IMR-90 (cell line): ENCODE results near the gene TMEM212. TPM values are rescaled to one million over a fixed set of nuclear protein-coding genes. Genes with fewer than 3 reads are reported as not detected.

Experiments used
- ATAC-seq: fragments of 200-7000 bp; cut with Tn5 transposase; 2 replicates; pipeline ENCODE4 v1.9.1; 2020; ENCODE audit warnings: low read depth, mild to moderate bottlenecking, moderate library complexity
- BruUV-seq: library from RNA; stranded (reverse); fragments of 400-500 nt; replicated peaks from 2 replicates; lab custom pipeline; 2021; lab: Mats Ljungman, UMichigan
- CTCF ChIA-PET: fragments of 300-600 bp; formaldehyde crosslinking; extraction: SDS; loops from one replicate; lab custom pipeline; 2021; ENCODE audit warnings: antibody characterized with exemption; lab: Yijun Ruan, JAX
- POLR2A ChIA-PET: fragments of 300-600 bp; sonication (Branson Sonifier 250); formaldehyde crosslinking; loops from one replicate; lab custom pipeline; 2022; ENCODE audit warnings: antibody characterized with exemption; ENCODE audit not compliant: unreplicated experiment; lab: Charles Lee
- DNase-seq: peaks from one replicate; pipeline ENCODE4 v3.0.0; 2013
- H2AFZ ChIP-seq: replicated peaks from 2 replicates; pipeline ENCODE3; 2013; ENCODE audit warnings: low read length, mild to moderate bottlenecking; ENCODE audit not compliant: poor library complexity
- H2AK5ac ChIP-seq: 2 replicates; pipeline ENCODE4 v1.6.1; 2013; ENCODE audit warnings: low read depth, low read length, inconsistent platforms
- H2AK9ac ChIP-seq: replicated peaks from 2 replicates; pipeline ENCODE3; 2013; ENCODE audit warnings: mild to moderate bottlenecking, low read depth, low read length, moderate library complexity; ENCODE audit not compliant: poor library complexity
- H2BK120ac ChIP-seq: 2 replicates; pipeline ENCODE4 v1.6.1; 2013; ENCODE audit warnings: low read depth, low read length, inconsistent platforms
- H2BK15ac ChIP-seq: 3 replicates; pipeline ENCODE4 v1.6.1; 2013; ENCODE audit warnings: low read depth, low read length, inconsistent platforms
- H2BK20ac ChIP-seq: 2 replicates; pipeline ENCODE4 v1.6.1; 2013; ENCODE audit warnings: low read depth, mild to moderate bottlenecking, inconsistent platforms, low read length, moderate library complexity
- H2BK5ac ChIP-seq: 2 replicates; pipeline ENCODE4 v1.6.1; 2013; ENCODE audit warnings: mild to moderate bottlenecking, low read depth, low read length, inconsistent platforms; ENCODE audit not compliant: poor library complexity, severe bottlenecking
- H3K14ac ChIP-seq: replicated peaks from 2 replicates; pipeline ENCODE4 v1.6.1; 2013; ENCODE audit warnings: low read depth, low read length, inconsistent platforms
- H3K18ac ChIP-seq: 2 replicates; pipeline ENCODE4 v1.6.1; 2013; ENCODE audit warnings: low read depth, low read length, control low read depth
- H3K23ac ChIP-seq: 2 replicates; pipeline ENCODE4 v1.6.1; 2013; ENCODE audit warnings: low read depth, low read length, inconsistent platforms
- H3K27ac ChIP-seq: 2 replicates; pipeline ENCODE4 v1.5.1; 2013; ENCODE audit warnings: mild to moderate bottlenecking, control low read depth, low read length; ENCODE audit not compliant: insufficient read depth
- H3K27me3 ChIP-seq: 2 replicates; pipeline ENCODE4 v1.6.1; 2013; ENCODE audit warnings: low read length; ENCODE audit not compliant: control insufficient read depth, insufficient read depth
- H3K36me3 ChIP-seq: 2 replicates; pipeline ENCODE4 v1.6.1; 2013; ENCODE audit warnings: low read length, mixed read lengths; ENCODE audit not compliant: control insufficient read depth, insufficient read depth
- H3K4ac ChIP-seq: 2 replicates; pipeline ENCODE4 v1.6.1; 2013; ENCODE audit warnings: low read depth, low read length, inconsistent platforms
- H3K4me1 ChIP-seq: 2 replicates; pipeline ENCODE4 v1.6.1; 2013; ENCODE audit warnings: low read length, mixed read lengths; ENCODE audit not compliant: control insufficient read depth, insufficient read depth
- H3K4me2 ChIP-seq: 2 replicates; pipeline ENCODE4 v1.6.1; 2013; ENCODE audit warnings: low read depth, mild to moderate bottlenecking, control low read depth, low read length, moderate library complexity
- H3K4me3 ChIP-seq: 2 replicates; pipeline ENCODE4 v1.5.1; 2013; ENCODE audit warnings: low read depth, mild to moderate bottlenecking, control low read depth, low read length, moderate library complexity; ENCODE audit not compliant: insufficient read depth
- H3K56ac ChIP-seq: 2 replicates; pipeline ENCODE4 v1.6.1; 2013; ENCODE audit warnings: low read length, inconsistent platforms; ENCODE audit not compliant: insufficient read depth; ENCODE audit errors: extremely low read depth
- H3K79me1 ChIP-seq, 2 experiments: 2 replicates each; pipeline ENCODE4 v1.6.1; 2013; ENCODE audit warnings: low read length in 2 of 2, inconsistent platforms in 1 of 2, low read depth in 1 of 2
- H3K9ac ChIP-seq: 2 replicates; pipeline ENCODE4 v1.6.1; 2013; ENCODE audit warnings: low read depth, low read length, control low read depth
- H3K9me1 ChIP-seq: 2 replicates; pipeline ENCODE4 v1.6.1; 2013; ENCODE audit warnings: low read length, inconsistent platforms; ENCODE audit not compliant: insufficient read depth
- H3K9me3 ChIP-seq: 2 replicates; pipeline ENCODE4 v1.6.1; 2013; ENCODE audit warnings: low read length; ENCODE audit not compliant: control insufficient read depth, insufficient read depth
- H4K20me1 ChIP-seq: 2 replicates; pipeline ENCODE4 v1.6.1; 2013; ENCODE audit warnings: low read length, inconsistent platforms; ENCODE audit not compliant: insufficient read depth
- H4K5ac ChIP-seq: 2 replicates; pipeline ENCODE4 v1.6.1; 2013; ENCODE audit warnings: mild to moderate bottlenecking, low read depth, low read length, control low read depth
- H4K8ac ChIP-seq, 2 experiments: 2 replicates each; pipeline ENCODE4 v1.6.1; 2013; ENCODE audit warnings: low read depth in 2 of 2, low read length in 2 of 2, control low read depth in 1 of 2, inconsistent platforms in 1 of 2
- H4K91ac ChIP-seq: 2 replicates; pipeline ENCODE4 v1.6.1; 2013; ENCODE audit warnings: low read depth, low read length, inconsistent platforms; ENCODE audit not compliant: insufficient read depth
- CHD1 ChIP-seq: IDR thresholded peaks from 2 replicates; pipeline ENCODE4 v1.6.1; 2012; ENCODE audit warnings: low read depth, low read length, improper control_type of control experiment
- MAFK ChIP-seq: IDR thresholded peaks from 2 replicates; pipeline ENCODE4 v1.6.1; 2012; ENCODE audit warnings: low read depth, low read length, improper control_type of control experiment
- MAZ ChIP-seq: IDR thresholded peaks from 2 replicates; pipeline ENCODE4 v1.6.1; 2012; ENCODE audit warnings: low read depth, mild to moderate bottlenecking, low read length, improper control_type of control experiment, moderate library complexity, borderline replicate concordance
- MXI1 ChIP-seq: IDR thresholded peaks from 2 replicates; pipeline ENCODE4 v1.6.1; 2012; ENCODE audit warnings: low read depth, mild to moderate bottlenecking, low read length, moderate library complexity, borderline replicate concordance
- SMC3 ChIP-seq: fragments of 150-350 bp; IDR thresholded peaks from 2 replicates; pipeline ENCODE4 v1.6.1; 2016; ENCODE audit warnings: low read depth, mild to moderate bottlenecking, antibody characterized with exemption, low read length, moderate library complexity
- WGBS, 2 experiments: methylation state at CpG; one replicate each; pipeline versions ENCODE4 v1.1.5 to v1.1.7; 2013; ENCODE audit warnings: missing lambda C conversion rate in 2 of 2; ENCODE audit not compliant: insufficient read length in 1 of 2; ENCODE audit errors: extremely low coverage in 2 of 2; 5-methylcytosine and 5-hydroxymethylcytosine counted together
- dilution Hi-C: fragments of 300-500 bp; cut with HindIII; formaldehyde crosslinking; loops from one replicate; pipeline ENCODE4 v1.14.3; 2018; ENCODE audit warnings: low sequenced_read_pairs; ENCODE audit not compliant: unreplicated experiment
- in situ Hi-C: fragments of 300-500 bp; cut with MboI; formaldehyde crosslinking; loops from 3 replicates; pipeline ENCODE4 v1.14.3; 2019; ENCODE audit warnings: low sequenced_read_pairs, inconsistent platforms, mixed read lengths
- intact Hi-C: fragments of 100-400 bp; cut with micrococcal nuclease; formaldehyde crosslinking; loops from 2 replicates; pipeline ENCODE4 v1.10.0; 2022
- polyA plus RNA-seq, 3 experiments: library from polyadenylated mRNA; depleted of rRNA; stranded (reverse); fragments of >200 nt; gene quantifications; 2 replicates each; pipeline ENCODE4 v1.2.3, GENCODE V29; 2012; ENCODE audit warnings: low replicate concordance in 1 of 3
- total RNA-seq: library from RNA; depleted of rRNA; stranded (reverse); fragments of >200 nt; gene quantifications from 2 replicates; pipeline ENCODE4 v1.2.3, GENCODE V29; 2012
- TF ChIP-seq, protein P1 (sequence below): fragments of 150-350 bp; IDR thresholded peaks from 2 replicates; pipeline ENCODE4 v1.6.1; 2017; ENCODE audit warnings: mild to moderate bottlenecking, antibody characterized with exemption, low read length, low read depth

TMEM212 gene
- total and polyA plus RNA-seq, 2 of the 4 experiments (the other 2 are of a cell fraction) = not detected

DNA sequence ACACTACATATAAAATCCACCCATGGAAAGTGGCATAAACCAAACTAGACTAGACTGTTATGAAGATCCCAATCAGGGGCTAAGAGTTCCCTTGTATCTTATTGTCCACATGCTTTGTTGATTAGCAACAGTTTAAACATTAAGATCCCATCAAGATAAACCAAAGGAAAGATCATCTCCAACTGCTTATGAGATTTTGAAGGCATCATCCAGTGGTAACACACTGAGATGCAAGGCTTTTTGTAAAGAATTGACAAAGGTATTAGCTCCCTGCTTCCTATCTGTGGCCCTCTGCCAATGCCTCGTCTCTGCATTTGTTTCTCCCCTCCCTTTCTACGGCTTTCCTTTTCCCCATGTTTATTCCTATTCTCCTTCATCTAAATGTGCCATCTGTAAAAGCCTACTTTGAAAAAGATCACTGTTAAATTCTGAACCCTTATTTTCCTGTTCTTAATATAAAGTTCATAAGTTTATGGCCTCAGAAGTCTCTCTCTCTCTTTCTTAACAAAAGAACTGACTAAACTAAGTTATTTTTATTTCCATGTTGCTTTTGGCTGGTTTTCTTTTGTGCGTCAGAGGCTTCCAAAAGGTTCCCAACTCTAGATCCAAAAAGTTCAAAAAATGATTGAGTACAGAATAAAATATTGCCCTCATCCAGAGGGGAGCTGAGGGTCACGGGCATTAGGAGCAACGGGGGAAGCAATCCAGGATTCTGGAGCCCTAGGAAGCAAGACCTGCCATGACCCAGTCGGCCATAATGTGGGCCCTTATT is 38.3 kb upstream of the TMEM212 start (continued):
- no peak for TF ChIP-seq SMC3
- no peak for TF ChIP-seq MXI1

DNA sequence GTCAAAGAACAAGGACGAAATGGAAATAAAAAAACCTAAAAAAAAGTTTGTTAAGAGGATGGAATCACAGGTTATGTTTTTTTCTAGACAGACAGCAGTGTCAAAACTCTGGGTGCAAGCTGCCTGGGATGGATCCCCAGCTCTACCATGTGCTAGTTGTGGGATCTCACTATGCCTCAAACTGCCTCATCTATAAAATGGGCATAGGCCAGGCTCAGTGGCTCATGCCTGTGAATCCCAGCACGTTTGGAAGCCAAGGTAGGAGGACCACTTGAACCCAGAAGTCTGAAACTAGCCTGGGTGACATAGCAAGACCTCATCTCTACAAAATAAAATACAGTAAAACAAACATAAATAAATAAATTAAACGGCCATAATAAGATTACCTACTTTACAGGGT is 37.5 kb upstream of the TMEM212 start:
- peak overlapping the region; percentile 8; the same call in 1 of the 2 replicates for H3K4me2 ChIP-seq
- ChIA-PET POLR2A (no interaction called here), CTCF (interaction anchor here (1.2 to 2.2 kb wide), 2 partner anchors 24 to 28 kb away, joined by 3 to 6 read pairs; no protein-coding TSS in a partner anchor)
- peak overlapping the region; percentile 94 for H3K4ac ChIP-seq
- peak overlapping the region; percentile 85 for H4K91ac ChIP-seq
- no peak overlapping the region for H2AFZ ChIP-seq
- no TSS peak for BruUV-seq
- peaks cover 24 to 45% of the 10 kb centered on the region in 2 experiments for H3K79me1 ChIP-seq
- peak overlapping the region in 1 of 2 experiments; percentile 78; a peak in 2 of 4 replicates for H4K8ac ChIP-seq
- peak overlapping the region; percentile 75 for H2BK5ac ChIP-seq
- peaks cover 25% of the 10 kb centered on the region for H3K4me1 ChIP-seq
- peak overlapping the region; percentile 91 for H2AK5ac ChIP-seq
- H2BK20ac ChIP-seq = peak overlapping the region; percentile 88
- H2BK15ac ChIP-seq = peak overlapping the region; percentile 81; the same call in 2 of the 3 replicates
- no peaks in the 10 kb centered on the region for H3K9me3 ChIP-seq
- H3K27me3 ChIP-seq = no peaks in the 10 kb centered on the region
- H3K4me3 ChIP-seq = no peak overlapping the region
- no CpG with 5 or more reads among the region's 3 CpGs for WGBS, 2 experiments
- H2BK120ac ChIP-seq = peak overlapping the region; percentile 87
- H3K14ac ChIP-seq = 0 out of 2 replicates have a peak overlapping the region, but pooled peaks have one; percentile 50
- peak overlapping the region; percentile 75 for H3K23ac ChIP-seq
- H3K9ac ChIP-seq = no peak overlapping the region
- TF ChIP-seq MAZ (no peak), MXI1 (no peak), MAFK (no peak), CHD1 (no peak)
- TF ChIP-seq, protein P1, sequence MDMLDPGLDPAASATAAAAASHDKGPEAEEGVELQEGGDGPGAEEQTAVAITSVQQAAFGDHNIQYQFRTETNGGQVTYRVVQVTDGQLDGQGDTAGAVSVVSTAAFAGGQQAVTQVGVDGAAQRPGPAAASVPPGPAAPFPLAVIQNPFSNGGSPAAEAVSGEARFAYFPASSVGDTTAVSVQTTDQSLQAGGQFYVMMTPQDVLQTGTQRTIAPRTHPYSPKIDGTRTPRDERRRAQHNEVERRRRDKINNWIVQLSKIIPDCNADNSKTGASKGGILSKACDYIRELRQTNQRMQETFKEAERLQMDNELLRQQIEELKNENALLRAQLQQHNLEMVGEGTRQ = no peak
- peaks cover 9% of the 10 kb centered on the region for H3K9me1 ChIP-seq
- in situ Hi-C loops = no loop called here
- no peak for ATAC-seq
- no peak overlapping the region for H2AK9ac ChIP-seq
- peak overlapping the region; percentile 88 for H3K18ac ChIP-seq
- peak overlapping the region; percentile 40 for H4K5ac ChIP-seq
- H3K36me3 ChIP-seq = no peaks in the 10 kb centered on the region; the same call in 1 of the 2 replicates
- intact Hi-C loops = no loop called here
- no peak for DNase-seq
- peak overlapping the region; percentile 64; the same call in 1 of the 2 replicates for H3K27ac ChIP-seq
- no peak overlapping the region for H3K56ac ChIP-seq
- no peaks in the 10 kb centered on the region; the same call in 1 of the 2 replicates for H4K20me1 ChIP-seq
- dilution Hi-C loops = no loop called here
